NT2/D1 (cell line): ENCODE data around the gene STK24.

ENCODE experiments used
- DNase-seq: peaks from one replicate; pipeline ENCODE4 v3.0.0-alpha.2; 2011; ENCODE audit warnings: low read depth, low spot score
- H3K27me3 ChIP-seq: 2 replicates; pipeline ENCODE4 v1.6.0; 2011; ENCODE audit warnings: mild to moderate bottlenecking; ENCODE audit not compliant: insufficient read length, insufficient read depth
- H3K36me3 ChIP-seq: 2 replicates; pipeline ENCODE4 v1.6.1; 2011; ENCODE audit warnings: mild to moderate bottlenecking, low read length, mixed read lengths; ENCODE audit not compliant: insufficient read depth, insufficient read length
- H3K4me1 ChIP-seq: 2 replicates; pipeline ENCODE4 v1.5.1; 2011; ENCODE audit not compliant: insufficient read depth, insufficient read length
- H3K4me3 ChIP-seq: 2 replicates; pipeline ENCODE4 v1.5.1; 2011; ENCODE audit warnings: low read depth; ENCODE audit not compliant: insufficient read length
- H3K9ac ChIP-seq: 2 replicates; pipeline ENCODE4 v1.6.0; 2011; ENCODE audit warnings: low read depth; ENCODE audit not compliant: insufficient read length
- H3K9me3 ChIP-seq: 2 replicates; pipeline ENCODE4 v1.5.1; 2011; ENCODE audit warnings: mild to moderate bottlenecking, low read length; ENCODE audit not compliant: insufficient read depth
- SUZ12 ChIP-seq: IDR thresholded peaks from 2 replicates; pipeline ENCODE4 v1.6.1; 2011; ENCODE audit not compliant: insufficient read length, insufficient read depth; ENCODE audit errors: extremely low read depth
- YY1 ChIP-seq: IDR thresholded peaks from 2 replicates; pipeline ENCODE4 v1.6.1; 2011; ENCODE audit not compliant: insufficient read length, insufficient read depth
- ZNF274 ChIP-seq: IDR thresholded peaks from 2 replicates; pipeline ENCODE4 v1.6.1; 2011; ENCODE audit warnings: mild to moderate bottlenecking, low read depth, low read length

Gene STK24

DNA sequence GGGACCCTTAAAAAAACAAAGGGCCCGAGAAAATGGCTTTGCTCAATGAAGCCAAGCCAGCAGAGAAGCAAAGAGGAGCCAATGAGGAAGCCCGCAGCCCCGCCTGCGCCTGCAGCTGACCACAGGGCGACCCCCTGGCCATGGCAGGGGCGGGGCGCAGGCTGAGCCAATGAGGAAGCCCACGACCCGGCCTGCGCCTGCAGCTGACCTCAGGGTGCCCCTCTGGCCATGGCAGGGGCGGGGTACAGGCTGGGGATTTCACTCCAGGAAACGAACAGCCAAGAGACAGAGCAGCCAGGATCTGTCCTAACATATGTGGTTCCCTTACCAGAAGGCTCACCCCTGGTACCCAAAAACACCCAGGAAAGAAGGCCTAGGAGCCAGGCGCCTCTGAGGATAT, 101.4 kb downstream of the STK24 start:
- no peak for DNase-seq
- H3K27me3 ChIP-seq: no peaks in the 10 kb centered on the region
- peaks cover 10% of the 10 kb centered on the region for H3K4me1 ChIP-seq
- no peak overlapping the region for H3K9ac ChIP-seq
- TF ChIP-seq ZNF274 (no peak), YY1 (no peak), SUZ12 (no peak)
- no peak overlapping the region for H3K4me3 ChIP-seq
- H3K36me3 ChIP-seq: peaks cover 38% of the 10 kb centered on the region
- H3K9me3 ChIP-seq: no peaks in the 10 kb centered on the region

DNA sequence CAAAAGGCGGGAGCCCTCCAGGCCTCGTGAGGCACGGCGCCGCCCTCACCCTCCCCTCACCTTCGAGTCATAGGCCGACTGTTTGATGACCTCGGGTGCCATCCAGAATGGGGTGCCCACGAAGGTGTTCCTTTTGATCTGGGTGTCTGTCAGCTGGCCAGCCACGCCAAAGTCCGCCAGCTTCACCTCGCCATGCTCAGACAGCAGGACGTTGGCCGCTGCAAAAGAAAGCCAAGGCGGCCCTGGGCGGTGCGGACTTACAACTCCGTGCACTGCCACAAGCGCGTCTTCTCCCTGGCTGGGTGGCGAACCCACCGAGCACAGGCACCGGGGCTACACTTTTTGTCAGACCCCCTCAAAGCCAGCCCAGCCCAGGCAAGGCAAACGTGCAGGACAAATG, 102.1 kb downstream of the STK24 start:
- Histone ChIP-seq H3K9me3 (no peaks in the 10 kb centered on the region), H3K27me3 (no peaks in the 10 kb centered on the region), H3K4me1 (peaks cover 10% of the 10 kb centered on the region), H3K36me3 (peaks cover 38% of the 10 kb centered on the region), H3K4me3 (no peak overlapping the region), H3K9ac (no peak overlapping the region)
- TF ChIP-seq ZNF274 (no peak), SUZ12 (no peak), YY1 (no peak)
- no peak for DNase-seq

DNA sequence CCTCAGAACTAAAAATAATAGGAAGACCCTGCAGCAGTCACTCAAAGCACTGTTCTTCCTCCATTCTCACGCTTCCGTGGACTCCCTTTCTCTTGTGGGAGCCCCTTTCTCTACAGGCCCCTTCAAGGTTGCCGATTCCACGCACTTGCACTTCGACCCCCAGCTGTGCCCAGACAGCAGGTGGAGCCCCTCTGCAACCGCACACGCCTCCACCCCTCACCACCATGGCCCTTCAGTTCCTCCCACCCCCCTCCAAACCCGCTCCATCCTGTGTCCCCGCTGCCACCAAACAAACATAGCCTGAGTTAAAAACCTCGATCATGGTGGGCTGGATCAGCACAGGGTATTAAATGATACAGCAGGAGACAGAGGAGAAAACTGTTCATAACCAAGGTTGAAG, 102.6 kb downstream of the STK24 start:
- H3K36me3 ChIP-seq: peaks cover 38% of the 10 kb centered on the region
- H3K4me1 ChIP-seq: peaks cover 10% of the 10 kb centered on the region
- no peak overlapping the region for H3K4me3 ChIP-seq
- H3K9ac ChIP-seq: no peak overlapping the region
- TF ChIP-seq SUZ12 (no peak), YY1 (no peak), ZNF274 (no peak)
- H3K9me3 ChIP-seq: no peaks in the 10 kb centered on the region
- H3K27me3 ChIP-seq: no peaks in the 10 kb centered on the region
- DNase-seq: no peak

DNA sequence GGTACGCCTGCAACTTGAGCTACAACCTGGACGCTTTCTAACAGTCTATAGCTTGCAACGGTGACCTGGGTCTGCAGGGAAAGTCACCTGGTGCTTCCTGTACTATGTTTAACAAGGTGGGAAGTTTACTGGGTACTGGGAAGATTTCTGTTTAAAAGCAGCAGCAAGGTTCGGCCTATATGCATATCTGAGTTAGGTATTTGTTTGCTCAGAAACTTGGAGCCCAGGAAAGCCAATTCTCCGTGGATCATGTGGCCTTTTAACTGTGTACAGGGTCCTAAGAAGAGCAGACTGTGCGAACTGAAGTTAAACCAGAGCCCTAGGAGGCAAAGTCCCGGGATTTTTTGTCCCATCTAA, 103.1 kb downstream of the STK24 start:
- H3K4me3 ChIP-seq: no peak overlapping the region
- H3K36me3 ChIP-seq: peaks cover 41% of the 10 kb centered on the region
- TF ChIP-seq SUZ12: no peak
- no peak for TF ChIP-seq ZNF274
- no peak for TF ChIP-seq YY1
- H3K4me1 ChIP-seq: peaks cover 10% of the 10 kb centered on the region
- H3K9ac ChIP-seq: no peak overlapping the region
- no peak for DNase-seq
- H3K9me3 ChIP-seq: no peaks in the 10 kb centered on the region
- no peaks in the 10 kb centered on the region for H3K27me3 ChIP-seq

DNA sequence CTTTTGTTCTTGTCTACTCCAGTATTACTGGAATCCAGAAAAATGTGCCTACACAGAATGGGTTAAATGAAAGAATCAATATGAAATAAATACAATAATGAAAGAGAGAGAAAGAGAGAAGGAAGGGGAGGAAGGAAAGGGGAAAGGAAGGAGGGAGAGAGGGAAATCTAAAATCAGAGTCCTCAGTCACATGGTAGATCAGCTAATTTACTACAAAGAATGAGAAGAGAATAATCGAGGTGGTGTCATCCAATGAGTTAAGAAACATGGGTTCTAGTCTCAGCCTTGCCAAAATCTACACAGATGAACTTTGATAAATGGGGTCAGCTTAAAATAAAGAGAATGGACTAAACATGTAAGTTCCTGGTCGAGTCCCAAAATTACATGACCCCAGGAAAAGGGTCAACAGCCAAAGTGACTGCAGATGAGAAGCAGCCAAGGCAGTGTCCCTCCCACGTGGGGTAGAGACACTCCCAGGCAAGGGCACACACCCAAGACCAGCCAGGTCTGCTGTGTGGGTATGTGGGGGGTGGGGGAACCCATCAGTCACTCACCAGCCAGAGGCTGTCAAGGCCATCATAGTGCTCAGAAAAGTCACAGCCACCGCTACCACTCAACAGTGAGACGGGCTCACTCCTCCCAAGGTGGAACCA, 103.6 kb downstream of the STK24 start:
- no peak for DNase-seq
- Histone ChIP-seq H3K9me3 (no peaks in the 10 kb centered on the region), H3K4me1 (peaks cover 10% of the 10 kb centered on the region), H3K4me3 (no peak overlapping the region), H3K9ac (no peak overlapping the region), H3K27me3 (no peaks in the 10 kb centered on the region), H3K36me3 (peaks cover 46% of the 10 kb centered on the region)
- TF ChIP-seq YY1: no peak
- no peak for TF ChIP-seq SUZ12
- TF ChIP-seq ZNF274: no peak

DNA sequence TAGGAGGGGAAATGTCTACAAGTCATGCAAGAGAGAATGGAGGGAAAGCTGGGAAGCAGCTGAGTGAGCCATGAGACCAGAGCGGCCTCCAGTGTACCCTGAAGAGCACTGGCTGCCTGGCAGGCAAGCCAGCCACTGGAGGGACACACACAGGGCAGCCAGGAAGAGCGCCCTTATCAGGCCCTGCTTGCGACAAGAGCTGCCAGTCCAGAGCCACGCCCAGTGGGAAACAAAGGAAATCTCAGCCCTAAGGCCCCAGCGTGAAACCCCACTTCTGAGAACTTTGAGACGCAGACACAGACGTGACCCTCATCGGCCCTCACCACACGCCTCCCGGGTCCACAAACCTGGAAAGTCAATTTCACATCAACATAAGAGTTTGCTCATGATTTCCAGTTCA, 105.0 kb downstream of the STK24 start:
- no peak for DNase-seq
- Histone ChIP-seq H3K9me3 (no peaks in the 10 kb centered on the region), H3K4me3 (no peak overlapping the region), H3K36me3 (peaks cover 56% of the 10 kb centered on the region), H3K27me3 (no peaks in the 10 kb centered on the region), H3K9ac (no peak overlapping the region), H3K4me1 (peaks cover 7% of the 10 kb centered on the region)
- TF ChIP-seq ZNF274 (no peak), YY1 (no peak), SUZ12 (no peak)

DNA sequence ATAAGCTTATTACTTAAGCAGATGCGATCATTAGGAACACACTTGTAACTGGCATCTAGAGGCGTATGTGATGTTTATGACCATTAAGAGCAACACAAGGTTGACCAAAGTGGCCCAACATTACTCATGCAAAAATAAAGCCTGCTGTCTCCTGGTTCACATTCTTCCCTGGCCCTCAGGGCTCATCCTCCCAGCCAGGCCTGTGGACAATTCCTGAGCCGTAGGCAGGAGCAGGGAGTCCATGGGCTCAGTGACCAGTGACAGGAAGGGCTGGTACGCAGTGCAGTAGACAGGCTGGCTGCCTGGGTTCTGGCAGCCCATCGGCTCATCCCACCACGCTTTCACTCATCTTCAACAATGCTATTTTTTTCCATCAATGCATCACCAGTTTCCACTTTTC, 106.0 kb downstream of the STK24 start:
- Histone ChIP-seq H3K9ac (no peak overlapping the region), H3K4me3 (no peak overlapping the region), H3K4me1 (peaks cover 2% of the 10 kb centered on the region), H3K36me3 (peaks cover 65% of the 10 kb centered on the region), H3K27me3 (no peaks in the 10 kb centered on the region), H3K9me3 (no peaks in the 10 kb centered on the region)
- DNase-seq: no peak
- TF ChIP-seq SUZ12 (no peak), YY1 (no peak), ZNF274 (no peak)

DNA sequence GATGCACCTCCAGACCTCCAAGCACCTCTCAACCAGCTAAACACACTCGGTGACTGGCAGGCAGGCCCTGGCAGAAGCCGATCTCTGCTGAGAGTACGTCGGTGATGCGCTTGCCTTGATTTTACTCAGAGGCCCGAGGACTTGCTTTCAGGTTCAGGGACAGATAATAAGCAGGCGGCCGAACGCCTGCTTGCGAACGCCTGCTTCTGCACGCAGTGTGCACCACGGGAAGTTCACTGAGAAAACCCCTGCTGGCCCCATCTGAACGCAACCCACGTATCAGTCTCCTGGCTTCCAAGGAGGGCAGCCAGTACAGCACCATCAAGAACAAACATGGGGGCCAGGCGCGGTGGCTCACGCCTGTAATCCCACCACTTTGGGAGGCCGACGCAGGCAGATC, 108.0 kb downstream of the STK24 start:
- Histone ChIP-seq H3K9ac (no peak overlapping the region), H3K9me3 (no peaks in the 10 kb centered on the region), H3K27me3 (no peaks in the 10 kb centered on the region), H3K36me3 (peaks cover 67% of the 10 kb centered on the region), H3K4me3 (no peak overlapping the region), H3K4me1 (no peaks in the 10 kb centered on the region)
- TF ChIP-seq YY1 (no peak), ZNF274 (no peak), SUZ12 (no peak)
- no peak for DNase-seq
